GM12878 (cell line): ENCODE measurements around the gene ABCB10. TPM values are rescaled to one million over a fixed set of nuclear protein-coding genes. Genes with fewer than 3 reads are reported as not detected.
A peak's percentile ranks its signal among the peaks of the same experiment; 100 is the strongest.
"Not testable (repeated sequence)": the region's sequence is repeated elsewhere in the genome, so short reads cannot be mapped to it uniquely, and the experiment has no call there.

Experiments used
- ATAC-seq: fragments of 200-7000 bp; cut with Tn5 transposase; 3 replicates; pipeline ENCODE4 v1.9.1; 2020; ENCODE audit warnings: mild to moderate bottlenecking, moderate library complexity
- BruUV-seq: library from RNA; stranded (reverse); fragments of 400-500 nt; replicated peaks from 2 replicates; lab custom pipeline; 2021; lab: Mats Ljungman, UMichigan
- CTCF ChIA-PET: fragments of 300-600 bp; sonication (Branson Sonifier 250); formaldehyde crosslinking; extraction: SDS; loops from one replicate; lab custom pipeline; 2021; ENCODE audit warnings: inconsistent platforms; lab: Yijun Ruan, JAX
- POLR2A ChIA-PET: fragments of 350-600 bp; formaldehyde crosslinking; extraction: SDS; loops from one replicate; lab custom pipeline; 2021; ENCODE audit warnings: inconsistent platforms; lab: Charles Lee
- RAD21 ChIA-PET: fragments of 300-600 bp; sonication (Branson Sonifier 250); formaldehyde crosslinking; loops from one replicate; lab custom pipeline; 2023; ENCODE audit warnings: antibody characterized with exemption; ENCODE audit not compliant: unreplicated experiment; lab: Charles Lee
- SMC1A ChIA-PET: fragments of 300-600 bp; sonication (Branson Sonifier 250); formaldehyde crosslinking; loops from one replicate; lab custom pipeline; 2023; ENCODE audit not compliant: unreplicated experiment, uncharacterized antibody; lab: Charles Lee
- DNase-seq: peaks from one replicate; pipeline ENCODE4 v3.0.0-alpha.2; 2011; ENCODE audit warnings: low read depth, low spot score
- FAIRE-seq: peaks from 3 replicates; lab custom pipeline; 2011; peaks lifted over from hg19 to GRCh38; lab: Jason Lieb, UNC
- H2AFZ ChIP-seq: 2 replicates; pipeline ENCODE4 v1.6.0; 2011; ENCODE audit warnings: low read depth, low read length, control low read depth; ENCODE audit not compliant: control insufficient read depth
- H3K27ac ChIP-seq: 2 replicates; pipeline ENCODE4 v1.5.1; 2011; ENCODE audit warnings: control low read depth; ENCODE audit not compliant: control insufficient read depth, insufficient read depth
- H3K27me3 ChIP-seq, 2 experiments: replicated peaks in 1 of 2; 2 replicates each; pipeline versions ENCODE4 v1.6.0 to v1.6.1; 2011; ENCODE audit warnings: low read length in 1 of 2; ENCODE audit not compliant: control insufficient read depth in 2 of 2, insufficient read depth in 2 of 2
- H3K36me3 ChIP-seq, 2 experiments: 2 replicates each; pipeline ENCODE4 v1.5.1; 2011; ENCODE audit warnings: low read length in 1 of 2; ENCODE audit not compliant: control insufficient read depth in 2 of 2, insufficient read depth in 2 of 2
- H3K4me1 ChIP-seq: 2 replicates; pipeline ENCODE4 v1.6.1; 2011; ENCODE audit warnings: mild to moderate bottlenecking, low read length, moderate library complexity, mixed read lengths; ENCODE audit not compliant: control insufficient read depth, insufficient read depth
- H3K4me2 ChIP-seq: 2 replicates; pipeline ENCODE4 v1.6.0; 2011; ENCODE audit warnings: control low read depth; ENCODE audit not compliant: control insufficient read depth, insufficient read depth
- H3K4me3 ChIP-seq: fragments of 200-600 bp; sonication (generic); 2 replicates; pipeline ENCODE4 v1.5.1; 2016
- H3K79me2 ChIP-seq: 2 replicates; pipeline ENCODE4 v1.6.0; 2011; ENCODE audit warnings: low read length; ENCODE audit not compliant: control insufficient read depth, insufficient read depth
- H3K9ac ChIP-seq: 2 replicates; pipeline ENCODE4 v1.8.0; 2011; ENCODE audit warnings: low read length, control low read depth, mixed read lengths; ENCODE audit not compliant: control insufficient read depth, insufficient read depth
- H3K9me3 ChIP-seq: replicated peaks from 3 replicates; pipeline ENCODE4 v1.5.1; 2011; ENCODE audit warnings: mild to moderate bottlenecking, low read length; ENCODE audit not compliant: control insufficient read depth, insufficient read depth
- H4K20me1 ChIP-seq: 2 replicates; pipeline ENCODE4 v1.6.0; 2011; ENCODE audit not compliant: control insufficient read depth, insufficient read depth
- BCL11A ChIP-seq: IDR thresholded peaks from 2 replicates; pipeline ENCODE4 v1.6.1; 2011; ENCODE audit warnings: low read depth, low read length
- BCL3 ChIP-seq: IDR thresholded peaks from 2 replicates; pipeline ENCODE4 v1.6.1; 2011; ENCODE audit warnings: borderline replicate concordance, low read depth, mild to moderate bottlenecking, moderate library complexity, low read length; ENCODE audit not compliant: insufficient read depth, poor library complexity, severe bottlenecking
- BHLHE40 ChIP-seq, 2 experiments: fragments of 450-650 bp in 1 of 2; IDR thresholded peaks; 2 replicates each; pipeline ENCODE4 v1.6.1; 2011 to 2017; ENCODE audit warnings: low read depth in 2 of 2, borderline replicate concordance in 1 of 2, improper control_type of control experiment in 1 of 2, low read length in 1 of 2, mild to moderate bottlenecking in 1 of 2
- CHD2 ChIP-seq: IDR thresholded peaks from 2 replicates; pipeline ENCODE4 v1.6.1; 2011; ENCODE audit warnings: low read depth, low read length, improper control_type of control experiment, borderline replicate concordance
- CREB1 ChIP-seq: IDR thresholded peaks from 2 replicates; pipeline ENCODE4 v1.6.1; 2012; ENCODE audit warnings: low read depth, mild to moderate bottlenecking, inconsistent platforms
- CREM ChIP-seq: IDR thresholded peaks from 2 replicates; pipeline ENCODE4 v1.6.1; 2014; ENCODE audit warnings: antibody characterized with exemption, low read depth
- DPF2 ChIP-seq: fragments of 450-650 bp; IDR thresholded peaks from 2 replicates; pipeline ENCODE4 v1.6.1; 2017; ENCODE audit warnings: mild to moderate bottlenecking
- EED ChIP-seq: sonication (generic); IDR thresholded peaks from 2 replicates; pipeline ENCODE4 v1.6.1; 2016; ENCODE audit warnings: antibody characterized with exemption, low read depth
- ELK1 ChIP-seq: IDR thresholded peaks from 2 replicates; pipeline ENCODE4 v1.6.1; 2012; ENCODE audit warnings: low read depth, low read length, improper control_type of control experiment
- ESRRA ChIP-seq: IDR thresholded peaks from 2 replicates; pipeline ENCODE4 v1.6.1; 2012; ENCODE audit warnings: mild to moderate bottlenecking, low read length, improper control_type of control experiment
- MEF2A ChIP-seq: IDR thresholded peaks from 2 replicates; pipeline ENCODE4 v1.6.1; 2011; ENCODE audit warnings: low read depth, mild to moderate bottlenecking, low read length, moderate library complexity; ENCODE audit not compliant: insufficient read depth
- PAX5 ChIP-seq: IDR thresholded peaks from 2 replicates; pipeline ENCODE4 v1.6.1; 2011; ENCODE audit warnings: low read depth, low read length, borderline replicate concordance
- RCOR1 ChIP-seq: conservative IDR thresholded peaks from 2 replicates; pipeline ENCODE4 v1.6.1; 2012; ENCODE audit warnings: low read depth, low read length, improper control_type of control experiment
- SREBF1 ChIP-seq: IDR thresholded peaks from 2 replicates; pipeline ENCODE4 v1.6.1; 2012; ENCODE audit warnings: mild to moderate bottlenecking, low read length
- TBL1XR1 ChIP-seq: IDR thresholded peaks from 2 replicates; pipeline ENCODE4 v1.6.1; 2012; ENCODE audit warnings: low read depth, low read length, improper control_type of control experiment
- ZBED1 ChIP-seq: IDR thresholded peaks from 2 replicates; pipeline ENCODE4 v1.6.1; 2016; ENCODE audit warnings: borderline replicate concordance
- ZNF207 ChIP-seq: fragments of 450-650 bp; IDR thresholded peaks from 2 replicates; pipeline ENCODE4 v1.6.1; 2014; ENCODE audit warnings: antibody characterized with exemption, mild to moderate bottlenecking, borderline replicate concordance
- ZSCAN29 ChIP-seq: fragments of 450-650 bp; IDR thresholded peaks from 2 replicates; pipeline ENCODE4 v1.6.1; 2017; ENCODE audit warnings: mild to moderate bottlenecking, moderate library complexity
- WGBS: methylation state at CpG from one replicate; pipeline ENCODE4 v1.1.6; 2016; ENCODE audit warnings: low lambda C conversion rate; ENCODE audit not compliant: insufficient replicate concordance, insufficient coverage; ENCODE audit errors: missing lambda C conversion rate; 5-methylcytosine and 5-hydroxymethylcytosine counted together
- in situ Hi-C: fragments of 300-500 bp; cut with MboI; formaldehyde crosslinking; loops from 9 replicates; pipeline ENCODE4 v1.14.3; 2018; ENCODE audit warnings: mixed read lengths
- intact Hi-C: fragments of 100-400 bp; cut with micrococcal nuclease; formaldehyde crosslinking; loops from one replicate; pipeline ENCODE4 v1.14.2; 2022; ENCODE audit not compliant: unreplicated experiment
- polyA plus RNA-seq, 11 experiments: library from polyadenylated mRNA; depleted of rRNA in 4 of 11; unstranded in 6 of 11; stranded (reverse) in 5 of 11; fragments of >200 nt; fragmentation: Nextera tagmentation in 4 of 11; fragmentation: Illumina TruSeq in 1 of 11; extraction: Ambion mirVana in 4 of 11; extraction: Trizol in 1 of 11; gene quantifications; 1 replicate in 1 of 11; 2 replicates in 10 of 11; pipeline versions ENCODE4 v1.2.1 to v1.2.3, GENCODE V29; 2011 to 2016; ENCODE audit warnings: inconsistent platforms in 2 of 11, missing spikeins in 2 of 11, low read depth in 1 of 11
- total RNA-seq, 4 experiments: library from RNA; depleted of rRNA in 3 of 4; stranded (reverse); fragments of >200 nt in 3 of 4; fragmentation: Illumina TruSeq in 1 of 4; extraction: Trizol in 1 of 4; gene quantifications; 2 replicates each; pipeline versions ENCODE4 v1.2.1 to v1.2.3, GENCODE V29; 2013 to 2021
- TF ChIP-seq, protein P1 (sequence below): fragments of 450-650 bp; IDR thresholded peaks from 2 replicates; pipeline ENCODE4 v1.6.1; 2017; ENCODE audit warnings: antibody characterized with exemption, mild to moderate bottlenecking, moderate library complexity

Gene ABCB10
- total and polyA plus RNA-seq, 10 of the 15 experiments (the other 5 are each of a cell fraction or from before 2014, with no cell fraction given), result 8.0 to 30.5 (median 16.7) TPM

- TF ChIP-seq PAX5, result peak; percentile 33; the same call in 1 of the 2 replicates
- 0 out of 2 replicates have a peak, but pooled peaks have one; percentile 13 for TF ChIP-seq MEF2A
- 0 out of 2 replicates have a peak, but pooled peaks have one; percentile 56 for TF ChIP-seq RCOR1
- TF ChIP-seq ESRRA, result no peak
- TF ChIP-seq ZSCAN29, result no peak
- peak in 1 of 2 experiments; percentile 25; a peak in 1 of 4 replicates for TF ChIP-seq BHLHE40 (IDR thresholded peaks at IDR 0.05; ENCODE audit: borderline replicate concordance in 1 of 2, low read depth in 2 of 2, low read length in 1 of 2)
- TF ChIP-seq ELK1, result no peak
- TF ChIP-seq ZBED1, result no peak
- TF ChIP-seq BCL11A, result 0 out of 2 replicates have a peak, but pooled peaks have one; percentile 46
- TF ChIP-seq BCL3, result peak; percentile 27
- no peak for TF ChIP-seq ZNF207
- no peak for TF ChIP-seq CHD2
- TF ChIP-seq, protein P1, sequence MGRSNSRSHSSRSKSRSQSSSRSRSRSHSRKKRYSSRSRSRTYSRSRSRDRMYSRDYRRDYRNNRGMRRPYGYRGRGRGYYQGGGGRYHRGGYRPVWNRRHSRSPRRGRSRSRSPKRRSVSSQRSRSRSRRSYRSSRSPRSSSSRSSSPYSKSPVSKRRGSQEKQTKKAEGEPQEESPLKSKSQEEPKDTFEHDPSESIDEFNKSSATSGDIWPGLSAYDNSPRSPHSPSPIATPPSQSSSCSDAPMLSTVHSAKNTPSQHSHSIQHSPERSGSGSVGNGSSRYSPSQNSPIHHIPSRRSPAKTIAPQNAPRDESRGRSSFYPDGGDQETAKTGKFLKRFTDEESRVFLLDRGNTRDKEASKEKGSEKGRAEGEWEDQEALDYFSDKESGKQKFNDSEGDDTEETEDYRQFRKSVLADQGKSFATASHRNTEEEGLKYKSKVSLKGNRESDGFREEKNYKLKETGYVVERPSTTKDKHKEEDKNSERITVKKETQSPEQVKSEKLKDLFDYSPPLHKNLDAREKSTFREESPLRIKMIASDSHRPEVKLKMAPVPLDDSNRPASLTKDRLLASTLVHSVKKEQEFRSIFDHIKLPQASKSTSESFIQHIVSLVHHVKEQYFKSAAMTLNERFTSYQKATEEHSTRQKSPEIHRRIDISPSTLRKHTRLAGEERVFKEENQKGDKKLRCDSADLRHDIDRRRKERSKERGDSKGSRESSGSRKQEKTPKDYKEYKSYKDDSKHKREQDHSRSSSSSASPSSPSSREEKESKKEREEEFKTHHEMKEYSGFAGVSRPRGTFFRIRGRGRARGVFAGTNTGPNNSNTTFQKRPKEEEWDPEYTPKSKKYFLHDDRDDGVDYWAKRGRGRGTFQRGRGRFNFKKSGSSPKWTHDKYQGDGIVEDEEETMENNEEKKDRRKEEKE, result no peak
- TF ChIP-seq DPF2, result 0 out of 2 replicates have a peak, but pooled peaks have one; percentile 21
- peak; percentile 84 for TF ChIP-seq EED
- no peak for TF ChIP-seq TBL1XR1
- 0 out of 2 replicates have a peak, but pooled peaks have one; percentile 38 for TF ChIP-seq CREB1
- 0 out of 2 replicates have a peak, but pooled peaks have one; percentile 23 for TF ChIP-seq SREBF1
- TF ChIP-seq CREM, result peak; percentile 50; the same call in 1 of the 2 replicates
Observed at GRCh38 chr1:229478852-229479251, 79.7 kb downstream of the ABCB10 start (continued).

GRCh38 chr1:229475859-229476258, 82.6 kb downstream of the ABCB10 start:
- CTCF ChIA-PET, result interaction anchor here (0.6 to 1.2 kb wide), 3 partner anchors 9 to 43 kb away, joined by 3 to 5 read pairs (median 4); no protein-coding TSS in a partner anchor
- intact Hi-C loops, H3K9ac ChIP-seq, H2AFZ ChIP-seq, POLR2A ChIA-PET, BruUV-seq, H3K9me3 ChIP-seq, H3K79me2 ChIP-seq, H3K4me3 ChIP-seq, H3K27ac ChIP-seq, H3K27me3 ChIP-seq, H3K4me2 ChIP-seq, RAD21 ChIA-PET, DNase-seq, ATAC-seq, H4K20me1 ChIP-seq, in situ Hi-C loops, FAIRE-seq: not testable (repeated sequence)
- H3K36me3 ChIP-seq, result peaks cover 6 to 10% of the 10 kb centered on the region in 2 experiments
- SMC1A ChIA-PET, result interaction anchor here (1.1 to 1.6 kb wide), 4 partner anchors 8 to 217 kb away, joined by 3 to 4 read pairs (median 4); no protein-coding TSS in a partner anchor
- WGBS, result 100% methylated on average over 12 of the region's 13 CpGs
- H3K4me1 ChIP-seq, result peaks cover 25% of the 10 kb centered on the region
